RWPE2 (cell line): ENCODE measurements around the gene SUPT20H.

Experiments
- ATAC-seq: fragments of 200-7000 bp; cut with Tn5 transposase; 3 replicates; pipeline ENCODE4 v1.9.1; 2021; ENCODE audit warnings: low read depth
- DNase-seq: peaks from one replicate; pipeline ENCODE4 v3.0.0-alpha.2; 2020; ENCODE audit warnings: low spot score
- H3K27ac ChIP-seq: fragments of 450-650 bp; 2 replicates; pipeline ENCODE4 v1.5.1; 2017; ENCODE audit warnings: mild to moderate bottlenecking; ENCODE audit not compliant: poor library complexity, severe bottlenecking
- H3K27me3 ChIP-seq: fragments of 250-450 bp; sonication (Bioruptor Pico); 2 replicates; pipeline ENCODE4 v1.5.1; 2021; ENCODE audit warnings: mild to moderate bottlenecking, moderate library complexity; ENCODE audit not compliant: insufficient read depth, poor library complexity, severe bottlenecking
- H3K36me3 ChIP-seq: fragments of 250-450 bp; sonication (Bioruptor Pico); 2 replicates; pipeline ENCODE4 v1.5.1; 2020; ENCODE audit warnings: low read depth, mild to moderate bottlenecking, moderate library complexity
- H3K4me1 ChIP-seq: fragments of 250-450 bp; sonication (Bioruptor Pico); 2 replicates; pipeline ENCODE4 v1.5.1; 2021; ENCODE audit warnings: mild to moderate bottlenecking, moderate library complexity; ENCODE audit not compliant: insufficient read depth, poor library complexity, severe bottlenecking
- H3K4me3 ChIP-seq: fragments of 250-450 bp; sonication (Bioruptor Pico); 2 replicates; pipeline ENCODE4 v1.5.1; 2021; ENCODE audit warnings: mild to moderate bottlenecking, moderate library complexity; ENCODE audit not compliant: severe bottlenecking
- H3K9me3 ChIP-seq: fragments of 250-450 bp; sonication (Bioruptor Pico); 2 replicates; pipeline ENCODE4 v1.5.1; 2021; ENCODE audit warnings: mild to moderate bottlenecking, moderate library complexity; ENCODE audit not compliant: severe bottlenecking
- CTCF ChIP-seq: fragments of 450-650 bp; IDR thresholded peaks from one replicate; pipeline ENCODE4 v1.5.1; 2017; ENCODE audit warnings: mild to moderate bottlenecking, moderate library complexity; ENCODE audit not compliant: poor library complexity, severe bottlenecking

The SUPT20H gene

GRCh38 chr13:37049810-37050209 lies 9.7 kb downstream of the SUPT20H start:
- H3K4me1 ChIP-seq = no peaks in the 10 kb centered on the region
- ATAC-seq = no peak
- TF ChIP-seq CTCF = no peak
- no peak for DNase-seq
- no peak overlapping the region for H3K27ac ChIP-seq
- peaks cover 74% of the 10 kb centered on the region for H3K36me3 ChIP-seq
- no peaks in the 10 kb centered on the region for H3K27me3 ChIP-seq
- H3K4me3 ChIP-seq = no peak overlapping the region
- no peaks in the 10 kb centered on the region for H3K9me3 ChIP-seq

- H3K27me3 ChIP-seq = no peaks in the 10 kb centered on the region
- peaks cover 85% of the 10 kb centered on the region for H3K36me3 ChIP-seq
- no peak overlapping the region for H3K4me3 ChIP-seq
- no peak for ATAC-seq
- H3K9me3 ChIP-seq = no peaks in the 10 kb centered on the region
- TF ChIP-seq CTCF = no peak
- no peak overlapping the region for H3K27ac ChIP-seq
- DNase-seq = no peak
- H3K4me1 ChIP-seq = no peaks in the 10 kb centered on the region
These were observed 11.6 kb downstream of the SUPT20H start for GRCh38 chr13:37047846-37048245.

- no peak for ATAC-seq
These were observed 12.5 kb downstream of the SUPT20H start for GRCh38 chr13:37047032-37047431.

GRCh38 chr13:37046062-37046461 lies 13.4 kb downstream of the SUPT20H start:
- Histone ChIP-seq H3K4me3 (no peak overlapping the region), H3K4me1 (no peaks in the 10 kb centered on the region), H3K36me3 (peaks cover 93% of the 10 kb centered on the region), H3K27me3 (no peaks in the 10 kb centered on the region), H3K9me3 (no peaks in the 10 kb centered on the region), H3K27ac (no peak overlapping the region)
- TF ChIP-seq CTCF = no peak
- ATAC-seq (no peak), DNase-seq (no peak)

More at GRCh38 chr13:37047032-37047431, 12.5 kb downstream of the SUPT20H start:
- Histone ChIP-seq H3K4me1 (no peaks in the 10 kb centered on the region), H3K4me3 (no peak overlapping the region), H3K27me3 (no peaks in the 10 kb centered on the region), H3K27ac (no peak overlapping the region), H3K36me3 (peaks cover 90% of the 10 kb centered on the region), H3K9me3 (no peaks in the 10 kb centered on the region)
- no peak for DNase-seq
- no peak for TF ChIP-seq CTCF

- Histone ChIP-seq H3K4me3 (no peak overlapping the region), H3K4me1 (no peaks in the 10 kb centered on the region), H3K27ac (no peak overlapping the region), H3K9me3 (no peaks in the 10 kb centered on the region), H3K27me3 (no peaks in the 10 kb centered on the region), H3K36me3 (peaks cover 97% of the 10 kb centered on the region)
- no peak for DNase-seq
- ATAC-seq = no peak
- no peak for TF ChIP-seq CTCF
These were observed 18.7 kb downstream of the SUPT20H start for GRCh38 chr13:37040789-37041188.
